Ovary (tissue), 9 donors: ENCODE results near the gene RSRC1. TPM values are rescaled to one million over a fixed set of nuclear protein-coding genes. Genes with fewer than 3 reads are reported as not detected.

Experiments used
- DNase-seq, 5 donors: peaks; one replicate each; pipeline ENCODE4 v3.0.0-alpha.2; 2019 to 2020
- H3K27ac ChIP-seq, 2 donors: fragments of 200-600 bp; one replicate each; pipeline versions ENCODE4 v1.5.1 to v1.8.0; 2019 to 2022
- H3K27me3 ChIP-seq: fragments of 200-600 bp; one replicate; pipeline ENCODE4 v1.8.0; 2022
- H3K36me3 ChIP-seq: fragments of 200-600 bp; sonication (generic); one replicate; pipeline ENCODE4 v1.5.1; 2019
- H3K4me1 ChIP-seq: one replicate; pipeline ENCODE4 v1.8.1; 2013; ENCODE audit warnings: mild to moderate bottlenecking, moderate library complexity; ENCODE audit not compliant: insufficient read depth
- H3K4me3 ChIP-seq: fragments of 200-600 bp; sonication (generic); one replicate; pipeline ENCODE4 v1.5.1; 2017
- H3K9me3 ChIP-seq, 2 donors: fragments of 200-600 bp in 1 of 2; sonication (generic) in 1 of 2; one replicate each; pipeline versions ENCODE4 v1.5.1 to v1.8.1; 2013 to 2019; ENCODE audit warnings: mild to moderate bottlenecking in 1 of 2, moderate library complexity in 1 of 2
- CTCF ChIP-seq, 3 donors: fragments of 450-650 bp in 2 of 3; fragments of 200-600 bp in 1 of 3; IDR thresholded peaks; one replicate each; pipeline versions ENCODE4 v1.5.1 to v1.8.0; 2016 to 2022; ENCODE audit warnings: antibody characterized with exemption in 3 of 3, mild to moderate bottlenecking in 1 of 3
- EP300 ChIP-seq: sonication (generic); formaldehyde crosslinking; IDR thresholded peaks from one replicate; pipeline ENCODE4 v1.6.1; 2017; ENCODE audit warnings: antibody characterized with exemption
- POLR2A ChIP-seq: fragments of 450-650 bp; IDR thresholded peaks from one replicate; pipeline ENCODE4 v1.6.1; 2017; ENCODE audit warnings: antibody characterized with exemption, mild to moderate bottlenecking, moderate library complexity
- WGBS, 3 donors: extraction: QIAGEN DNeasy Blood & Tissue Kit in 1 of 3; methylation state at CpG; one replicate each; pipeline versions ENCODE4 v1.1.5 to v1.1.7; 2013 to 2017; 5-methylcytosine and 5-hydroxymethylcytosine counted together
- intact Hi-C, 4 donors: fragments of 100-400 bp; cut with DNase I; formaldehyde crosslinking; loops; one replicate each; pipeline versions ENCODE4 v1.11.0 to v1.15.1; 2022 to 2023
- polyA plus RNA-seq, 2 donors: library from polyadenylated mRNA; stranded (reverse); fragments of 200-250 nt in 1 of 2; fragments of 350-450 nt in 1 of 2; fragmentation: Illumina TruSeq in 1 of 2; extraction: RNeasy Lipid Tissue Mini Kit (QIAGEN cat#74804) in 1 of 2; gene quantifications; one replicate each; pipeline ENCODE4 v1.2.3, GENCODE V29; 2013 to 2014
- total RNA-seq, 7 donors: library from RNA; depleted of rRNA in 2 of 7; stranded (reverse); fragments of >200 nt in 2 of 7; fragmentation: NEBNext Ultra II Directional in 3 of 7; extraction: Animal tissue kit (Norgen Biotek cat#: 25700) in 3 of 7; gene quantifications; one replicate each; pipeline versions ENCODE4 v1.1.0 to v1.2.4, GENCODE V29; 2016 to 2023
- donor health status: DM: no; HTN: no; CAD: no; lungs with moderate emphysema.
- donor health status: DM: no; HTN: no; CAD: no.
- donor health status: Bipolar disorder and iron deficiency.
- donor health status: DM: yes; HTN: yes; CAD: no.
- donor health status: DM: no; HTN: no; CAD: no.
- donor health status: DM: yes; HTN: yes; CAD: no.

The RSRC1 gene
- total and polyA plus RNA-seq, 9 donors: 13.4 to 45.1 (median 31.8) TPM

GRCh38 chr3:158091531-158091930, 18.4 kb upstream of the RSRC1 start:
- no peak for TF ChIP-seq POLR2A
- TF ChIP-seq EP300: no peak
- TF ChIP-seq CTCF (IDR thresholded peaks at IDR 0.05): no peak
- intact Hi-C loops: no loop called here
- H3K27me3 ChIP-seq: peaks cover 5% of the 10 kb centered on the region
- no peak overlapping the region for H3K27ac ChIP-seq
- peaks cover 0 to 12% of the 10 kb centered on the region in 2 donors for H3K9me3 ChIP-seq
- H3K4me1 ChIP-seq: no peaks in the 10 kb centered on the region
- no peaks in the 10 kb centered on the region for H3K36me3 ChIP-seq
- WGBS, 3 donors: 19 to 23% (median 20%) methylated on average over 5 of the region's 5 CpGs
- no peak overlapping the region for H3K4me3 ChIP-seq
- no peak for DNase-seq

- peaks cover 6% of the 10 kb centered on the region for H3K27me3 ChIP-seq
- TF ChIP-seq POLR2A (no peak), EP300 (no peak), CTCF (IDR thresholded peaks at IDR 0.05) (no peak)
- WGBS, 3 donors: 89 to 92% (median 89%) methylated on average over 2 of the region's 2 CpGs
- H3K27ac ChIP-seq: no peak overlapping the region
- no peaks in the 10 kb centered on the region for H3K36me3 ChIP-seq
- H3K9me3 ChIP-seq: peaks cover 0 to 12% of the 10 kb centered on the region in 2 donors
- no peak overlapping the region for H3K4me3 ChIP-seq
- no peak for DNase-seq
- peaks cover 3% of the 10 kb centered on the region for H3K4me1 ChIP-seq
- intact Hi-C loops: no loop called here
These were observed 16.4 kb upstream of the RSRC1 start for GRCh38 chr3:158093526-158093925.

- H3K27me3 ChIP-seq: peaks cover 8% of the 10 kb centered on the region
- no peak for DNase-seq
- H3K27ac ChIP-seq: no peak overlapping the region
- peaks cover 0 to 12% of the 10 kb centered on the region in 2 donors for H3K9me3 ChIP-seq
- 16 to 17% (median 16%) methylated on average over 62 to 66 of the region's 66 CpGs for WGBS, 3 donors
- intact Hi-C loops: no loop called here
- no peaks in the 10 kb centered on the region for H3K36me3 ChIP-seq
- no peak for TF ChIP-seq CTCF (IDR thresholded peaks at IDR 0.05)
- TF ChIP-seq EP300: no peak
- no peak for TF ChIP-seq POLR2A
- peaks cover 3% of the 10 kb centered on the region for H3K4me1 ChIP-seq
- H3K4me3 ChIP-seq: no peak overlapping the region
These were observed 15.4 kb upstream of the RSRC1 start for GRCh38 chr3:158094235-158095110.

GRCh38 chr3:158095111-158095813, 14.6 kb upstream of the RSRC1 start:
- Histone ChIP-seq H3K36me3 (no peaks in the 10 kb centered on the region), H3K4me3 (no peak overlapping the region), H3K27ac (no peak overlapping the region), H3K27me3 (peaks cover 8% of the 10 kb centered on the region), H3K4me1 (peaks cover 3% of the 10 kb centered on the region), H3K9me3 (peaks cover 0 to 12% of the 10 kb centered on the region in 2 donors)
- TF ChIP-seq POLR2A (no peak), CTCF (IDR thresholded peaks at IDR 0.05) (no peak), EP300 (no peak)
- no peak for DNase-seq
- intact Hi-C loops: no loop called here
- WGBS, 3 donors: 9 to 13% (median 12%) methylated on average over 22 of the region's 22 CpGs
